Measurements from ENCODE around the gene CORO7.
"Not testable (repeated sequence)": the region's sequence is repeated elsewhere in the genome, so short reads cannot be mapped to it uniquely, and the experiment has no call there.

CORO7 gene

GRCh38 chr16:4349332-4349731, 67.1 kb downstream of the CORO7 start:
- no peak for DNase-seq

- no peak for DNase-seq
Observed at GRCh38 chr16:4347765-4348509, 68.5 kb downstream of the CORO7 start.

GRCh38 chr16:4347010-4347409, 69.4 kb downstream of the CORO7 start:
- no peak for DNase-seq

GRCh38 chr16:4345836-4346781, 70.3 kb downstream of the CORO7 start:
- no peak for DNase-seq

GRCh38 chr16:4344983-4345835, 71.2 kb downstream of the CORO7 start:
- peak; percentile 55 for DNase-seq

- not testable (repeated sequence) for DNase-seq
Observed at GRCh38 chr16:4344300-4344982, 72.0 kb downstream of the CORO7 start.

GRCh38 chr16:4342866-4343744, 73.3 kb downstream of the CORO7 start:
- no peak for DNase-seq

- DNase-seq: no peak
Observed at GRCh38 chr16:4341250-4341649, 75.1 kb downstream of the CORO7 start.

GRCh38 chr16:4340443-4340842, 76.0 kb downstream of the CORO7 start:
- DNase-seq: no peak

GRCh38 chr16:4339909-4340308, 76.5 kb downstream of the CORO7 start:
- DNase-seq: peak; percentile 16

- no peak for DNase-seq
Observed at GRCh38 chr16:4339455-4339854, 76.9 kb downstream of the CORO7 start.

GRCh38 chr16:4338712-4339299, 77.6 kb downstream of the CORO7 start:
- no peak for DNase-seq

GRCh38 chr16:4338125-4338582, 78.2 kb downstream of the CORO7 start:
- DNase-seq: no peak

- DNase-seq: no peak
Observed at GRCh38 chr16:4337540-4338088, 78.8 kb downstream of the CORO7 start.

- no peak for DNase-seq
Observed at GRCh38 chr16:4336701-4337539, 79.5 kb downstream of the CORO7 start.

GRCh38 chr16:4334724-4335495, 81.5 kb downstream of the CORO7 start:
- DNase-seq: no peak

GRCh38 chr16:4333714-4334113, 82.7 kb downstream of the CORO7 start:
- DNase-seq: not testable (repeated sequence)

- DNase-seq: no peak
Observed at GRCh38 chr16:4333308-4333638, 83.1 kb downstream of the CORO7 start.
